ENCODE results near the gene RBX1. TPM values are rescaled to one million over a fixed set of nuclear protein-coding genes. Genes with fewer than 3 reads are reported as not detected.

The RBX1 gene
- total RNA-seq, 1 donor from 2014 or later = 93.5 TPM

GRCh38 chr22:41022470-41023298, 71.5 kb downstream of the RBX1 start:
- DNase-seq (ENCODE audit: low read depth in 2 of 2) = peak; percentile 45 to 72

Other genes starting within 250 kb of the RBX1 start
- 15.7 and 19.2 TPM in 2 replicates for gene SLC25A17, start 132.0 kb upstream of the RBX1 start, total RNA-seq
- 167 and 190 TPM in 2 replicates for gene ST13, start 94.7 kb upstream of the RBX1 start, total RNA-seq
- 5.4 and 7.0 TPM in 2 replicates for gene XPNPEP3, start 94.2 kb upstream of the RBX1 start, total RNA-seq
- gene DNAJB7, start 89.3 kb upstream of the RBX1 start, total RNA-seq = not detected in 2 replicates
- 21.2 and 49.6 TPM in 2 replicates for gene EP300, start 141.2 kb downstream of the RBX1 start, total RNA-seq